ENCODE results near the gene ECT2.
"Not testable (repeated sequence)": the region's sequence is repeated elsewhere in the genome, so short reads cannot be mapped to it uniquely, and the experiment has no call there.

Gene ECT2

GRCh38 chr3:172710664-172711453 is 39.7 kb upstream of the ECT2 start, which contains the start of gene NCEH1:
NCEH1 (minus strand) TSS chr3:172711067; CDS start chr3:172710984, 83 bp downstream.
- peak; percentile 52 to 56 for DNase-seq (ENCODE audit: low spot score in 2 of 2)
- H3K9me3 Mint-ChIP-seq = no peaks in the 10 kb centered on the region

GRCh38 chr3:172711454-172711795 is 39.1 kb upstream of the ECT2 start:
- DNase-seq (ENCODE audit: low spot score in 2 of 2) = no peak
- Mint-ChIP-seq H3K9me3 (no peaks in the 10 kb centered on the region), H3K4me3 (peak overlapping the region; percentile 92), H3K4me1 (peaks cover 20% of the 10 kb centered on the region), H3K36me3 (no peaks in the 10 kb centered on the region), H3K27me3 (no peaks in the 10 kb centered on the region), H3K27ac (peak overlapping the region; percentile 82)
- ATAC-seq (ENCODE audit: low read depth) = peak; percentile 15

More at GRCh38 chr3:172710664-172711453, 39.7 kb upstream of the ECT2 start, which contains the start of gene NCEH1:
- Mint-ChIP-seq H3K36me3 (no peaks in the 10 kb centered on the region), H3K4me1 (peaks cover 20% of the 10 kb centered on the region), H3K4me3 (peak within 1 kb of the TSS; percentile 92), H3K27ac (peak within 1 kb of the TSS; percentile 82), H3K27me3 (no peaks in the 10 kb centered on the region)
- peak; percentile 96 for ATAC-seq (ENCODE audit: low read depth)

- H3K36me3 Mint-ChIP-seq = no peaks in the 10 kb centered on the region
- no peak for DNase-seq (ENCODE audit: low spot score in 2 of 2)
- no peak for ATAC-seq (ENCODE audit: low read depth)
- H3K27ac Mint-ChIP-seq = no peak overlapping the region
- H3K27me3 Mint-ChIP-seq = no peaks in the 10 kb centered on the region
- H3K9me3 Mint-ChIP-seq = no peaks in the 10 kb centered on the region
- H3K4me1 Mint-ChIP-seq = peaks cover 18% of the 10 kb centered on the region
- no peak overlapping the region for H3K4me3 Mint-ChIP-seq
Observed at GRCh38 chr3:172713316-172713715, 37.2 kb upstream of the ECT2 start.

GRCh38 chr3:172716476-172716875 is 34.0 kb upstream of the ECT2 start:
- DNase-seq (ENCODE audit: low spot score in 2 of 2) (no peak), ATAC-seq (ENCODE audit: low read depth) (no peak)
- no peak overlapping the region for H3K27ac Mint-ChIP-seq
- H3K9me3 Mint-ChIP-seq = peaks cover 6% of the 10 kb centered on the region
- no peak overlapping the region for H3K4me3 Mint-ChIP-seq
- H3K4me1 Mint-ChIP-seq = no peaks in the 10 kb centered on the region
- peaks cover 6% of the 10 kb centered on the region for H3K27me3 Mint-ChIP-seq
- peaks cover 1% of the 10 kb centered on the region for H3K36me3 Mint-ChIP-seq

GRCh38 chr3:172717493-172718088 is 32.9 kb upstream of the ECT2 start:
- H3K4me1 Mint-ChIP-seq = no peaks in the 10 kb centered on the region
- H3K36me3 Mint-ChIP-seq = peaks cover 1% of the 10 kb centered on the region
- H3K27me3 Mint-ChIP-seq = peaks cover 6% of the 10 kb centered on the region
- H3K27ac Mint-ChIP-seq = no peak overlapping the region
- no peak for DNase-seq (ENCODE audit: low spot score in 2 of 2)
- H3K4me3 Mint-ChIP-seq = no peak overlapping the region
- H3K9me3 Mint-ChIP-seq = peaks cover 6% of the 10 kb centered on the region
- peak; percentile 65 for ATAC-seq (ENCODE audit: low read depth)

- not testable (repeated sequence) for ATAC-seq (ENCODE audit: low read depth); H3K27ac Mint-ChIP-seq; H3K4me3 Mint-ChIP-seq; H3K4me1 Mint-ChIP-seq; H3K36me3 Mint-ChIP-seq; H3K27me3 Mint-ChIP-seq; DNase-seq (ENCODE audit: low spot score in 2 of 2)
- H3K9me3 Mint-ChIP-seq = peaks cover 11% of the 10 kb centered on the region
Observed at GRCh38 chr3:172722536-172723040, 27.9 kb upstream of the ECT2 start.

GRCh38 chr3:172726380-172726779 is 24.1 kb upstream of the ECT2 start:
- Mint-ChIP-seq H3K36me3 (peaks cover 2% of the 10 kb centered on the region), H3K27me3 (peaks cover 1% of the 10 kb centered on the region), H3K27ac (no peak overlapping the region), H3K4me1 (no peaks in the 10 kb centered on the region), H3K4me3 (no peak overlapping the region), H3K9me3 (peaks cover 5% of the 10 kb centered on the region)
- DNase-seq (ENCODE audit: low spot score in 2 of 2) = no peak
- no peak for ATAC-seq (ENCODE audit: low read depth)

- H3K4me1 Mint-ChIP-seq = no peaks in the 10 kb centered on the region
- no peak for DNase-seq (ENCODE audit: low spot score in 2 of 2)
- H3K36me3 Mint-ChIP-seq = no peaks in the 10 kb centered on the region
- H3K27me3 Mint-ChIP-seq = peaks cover 5% of the 10 kb centered on the region
- no peaks in the 10 kb centered on the region for H3K9me3 Mint-ChIP-seq
- no peak for ATAC-seq (ENCODE audit: low read depth)
- H3K27ac Mint-ChIP-seq = no peak overlapping the region
- H3K4me3 Mint-ChIP-seq = no peak overlapping the region
Observed at GRCh38 chr3:172735014-172735413, 15.5 kb upstream of the ECT2 start.

GRCh38 chr3:172739462-172739861 is 11.1 kb upstream of the ECT2 start:
- Mint-ChIP-seq H3K27ac (no peak overlapping the region), H3K4me1 (no peaks in the 10 kb centered on the region), H3K27me3 (peaks cover 7% of the 10 kb centered on the region), H3K4me3 (no peak overlapping the region), H3K36me3 (no peaks in the 10 kb centered on the region), H3K9me3 (peaks cover 1% of the 10 kb centered on the region)
- ATAC-seq (ENCODE audit: low read depth) (no peak), DNase-seq (ENCODE audit: low spot score in 2 of 2) (no peak)

GRCh38 chr3:172746475-172746874 is 4.1 kb upstream of the ECT2 start:
- ATAC-seq (ENCODE audit: low read depth) (no peak), DNase-seq (ENCODE audit: low spot score in 2 of 2) (no peak)
- peak overlapping the region; percentile 22 for H3K27ac Mint-ChIP-seq
- no peaks in the 10 kb centered on the region for H3K9me3 Mint-ChIP-seq
- no peaks in the 10 kb centered on the region for H3K36me3 Mint-ChIP-seq
- H3K4me3 Mint-ChIP-seq = no peak overlapping the region
- H3K4me1 Mint-ChIP-seq = no peaks in the 10 kb centered on the region
- no peaks in the 10 kb centered on the region for H3K27me3 Mint-ChIP-seq

- H3K4me3 Mint-ChIP-seq = peak overlapping the region; percentile 88
- peaks cover 5% of the 10 kb centered on the region for H3K4me1 Mint-ChIP-seq
- no peaks in the 10 kb centered on the region for H3K9me3 Mint-ChIP-seq
- ATAC-seq (ENCODE audit: low read depth) = no peak
- DNase-seq (ENCODE audit: low spot score in 2 of 2) = no peak
- no peaks in the 10 kb centered on the region for H3K36me3 Mint-ChIP-seq
- peak overlapping the region; percentile 79 for H3K27ac Mint-ChIP-seq
- H3K27me3 Mint-ChIP-seq = no peaks in the 10 kb centered on the region
Observed at GRCh38 chr3:172749230-172749965, 1.1 kb upstream of the ECT2 start.

- ATAC-seq (ENCODE audit: low read depth) (no peak), DNase-seq (ENCODE audit: low spot score in 2 of 2) (no peak)
- H3K9me3 Mint-ChIP-seq = no peaks in the 10 kb centered on the region
- no peaks in the 10 kb centered on the region for H3K27me3 Mint-ChIP-seq
- H3K4me3 Mint-ChIP-seq = peak overlapping the region; percentile 88
- peak overlapping the region; percentile 79 for H3K27ac Mint-ChIP-seq
- H3K36me3 Mint-ChIP-seq = no peaks in the 10 kb centered on the region
- peaks cover 5% of the 10 kb centered on the region for H3K4me1 Mint-ChIP-seq
Observed at GRCh38 chr3:172750069-172750367, 508 bp upstream of the ECT2 start.

GRCh38 chr3:172751175-172751704 is 714 bp downstream of the ECT2 start:
- Mint-ChIP-seq H3K4me1 (peaks cover 5% of the 10 kb centered on the region), H3K36me3 (no peaks in the 10 kb centered on the region), H3K27me3 (no peaks in the 10 kb centered on the region), H3K4me3 (peak overlapping the region; percentile 88), H3K9me3 (no peaks in the 10 kb centered on the region), H3K27ac (peak overlapping the region; percentile 79)
- DNase-seq (ENCODE audit: low spot score in 2 of 2) = no peak
- no peak for ATAC-seq (ENCODE audit: low read depth)

- no peaks in the 10 kb centered on the region for H3K9me3 Mint-ChIP-seq
- peaks cover 2% of the 10 kb centered on the region for H3K36me3 Mint-ChIP-seq
- peak overlapping the region; percentile 4 for H3K27ac Mint-ChIP-seq
- H3K4me1 Mint-ChIP-seq = peaks cover 5% of the 10 kb centered on the region
- no peaks in the 10 kb centered on the region for H3K27me3 Mint-ChIP-seq
- ATAC-seq (ENCODE audit: low read depth) (no peak), DNase-seq (ENCODE audit: low spot score in 2 of 2) (no peak)
- no peak overlapping the region for H3K4me3 Mint-ChIP-seq
Observed at GRCh38 chr3:172752651-172753050, 2.1 kb downstream of the ECT2 start.

Data from memory B cell (primary cell).